ENCODE results near the gene RNF125. TPM values are rescaled to one million over a fixed set of nuclear protein-coding genes. Genes with fewer than 3 reads are reported as not detected.

RNF125 gene
- total RNA-seq, result 0.16 and 0.24 TPM in 2 replicates

DNA sequence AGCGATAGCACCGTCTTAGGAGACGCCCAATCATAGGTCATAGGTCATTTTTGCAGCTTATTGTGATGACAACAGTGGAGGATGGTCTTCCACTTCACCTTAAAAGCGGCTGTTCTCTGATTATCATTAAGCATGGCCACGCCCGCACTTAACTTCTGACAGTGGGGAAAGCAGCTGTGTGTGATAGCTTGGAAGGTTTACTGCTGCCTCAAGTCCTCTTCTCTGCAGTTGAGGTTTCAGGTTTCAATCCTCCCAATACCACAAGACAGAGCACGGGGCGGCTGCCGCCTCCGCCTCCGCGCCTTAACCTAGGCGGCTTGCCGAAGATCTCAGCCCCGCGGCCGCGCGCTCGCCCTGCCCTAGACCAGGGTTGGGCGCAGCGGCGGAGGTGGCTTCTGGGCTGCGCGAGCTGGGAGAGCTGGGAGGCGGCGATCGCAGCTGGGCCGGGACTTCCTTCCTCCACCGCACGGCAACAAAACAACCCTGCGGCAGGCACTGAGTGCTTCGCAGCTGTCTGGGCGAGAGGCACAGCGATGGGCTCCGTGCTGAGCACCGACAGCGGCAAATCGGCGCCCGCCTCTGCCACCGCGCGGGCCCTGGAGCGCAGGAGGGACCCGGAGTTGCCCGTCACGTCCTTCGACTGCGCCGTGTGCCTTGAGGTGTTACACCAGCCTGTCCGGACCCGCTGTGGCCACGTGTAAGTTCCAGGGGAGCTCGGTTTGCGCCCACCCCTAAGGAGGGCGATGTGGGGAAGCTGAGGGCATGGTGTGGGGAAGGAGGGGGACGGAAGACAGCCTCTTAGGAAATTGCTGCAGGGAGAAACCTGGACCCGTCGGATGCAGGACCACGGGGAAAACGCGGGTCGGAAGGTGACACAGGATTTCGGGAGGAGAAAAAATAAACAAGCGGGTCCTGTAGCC, at the start of gene RNF125:
TSS of gene RNF125 (plus strand) at position 495 of the 920 bp plus-strand sequence. CDS start at position 534, 39 bp downstream.

DNA sequence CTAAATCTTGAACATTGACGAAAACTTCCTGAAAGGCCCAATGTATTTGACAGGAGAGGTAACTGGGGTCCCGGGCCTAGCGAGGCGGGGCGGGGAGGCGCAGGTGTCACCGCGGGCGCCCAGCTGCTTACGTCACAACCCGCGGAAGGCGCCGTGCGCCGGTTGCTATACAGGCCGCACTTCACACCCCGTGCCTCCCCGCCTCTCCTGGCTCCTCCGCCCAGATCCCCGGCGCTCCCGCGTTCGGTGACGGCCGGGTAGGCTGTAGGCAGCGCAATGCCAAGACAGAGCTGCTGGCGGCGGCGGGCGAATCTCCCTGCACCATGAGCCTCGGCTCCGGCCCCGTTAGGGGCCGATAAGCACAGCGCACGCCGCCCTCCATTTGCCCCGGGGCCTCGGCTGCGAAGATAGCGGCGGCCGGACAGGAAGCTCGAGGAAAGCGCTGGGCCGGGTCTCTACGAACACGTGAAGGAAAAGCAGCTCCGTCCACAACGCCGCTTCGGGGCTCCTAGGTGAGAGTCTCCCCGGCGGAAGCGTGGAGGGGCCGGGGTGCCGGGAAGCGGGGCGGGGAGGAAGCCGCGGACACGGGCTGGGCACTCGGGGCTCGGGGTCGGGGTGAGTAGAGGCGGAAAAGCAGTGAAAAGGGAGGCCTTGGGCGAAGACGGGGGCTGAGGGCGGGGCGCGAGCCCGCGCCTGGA, 73.2 kb downstream of the RNF125 start, which contains the start of gene RNF138:
TSS of gene RNF138 (plus strand) at position 151 of the 698 bp plus-strand sequence. CDS start 903 bp downstream, outside the sequence.

Other genes starting within 250 kb of the RNF125 start
- 45.7 and 55.2 TPM in 2 replicates for gene TRAPPC8, start 75.7 kb upstream of the RNF125 start, total RNA-seq
- gene RNF138, start 73.0 kb downstream of the RNF125 start, total RNA-seq, result 23.9 and 32.7 TPM in 2 replicates
- 0.12 TPM in 1 of 2 replicates, not detected in the other for gene MEP1B, start 171.2 kb downstream of the RNF125 start, total RNA-seq

Measured in hair follicle dermal papilla cell (primary cell).